WERI-Rb-1 (cell line): Measurements from ENCODE around the gene RERE.

Experiments
- DNase-seq: peaks from one replicate; pipeline ENCODE4 v3.0.0-alpha.2; 2020
- H3K27ac ChIP-seq: fragments of 250-450 bp; sonication (Bioruptor Pico); 2 replicates; pipeline ENCODE4 v1.5.1; 2020; ENCODE audit warnings: mild to moderate bottlenecking, moderate library complexity
- H3K27me3 ChIP-seq: fragments of 250-450 bp; sonication (Bioruptor Pico); 2 replicates; pipeline ENCODE4 v1.5.1; 2021; ENCODE audit warnings: mild to moderate bottlenecking, low read depth, moderate library complexity; ENCODE audit not compliant: insufficient read depth, severe bottlenecking
- H3K36me3 ChIP-seq: fragments of 250-450 bp; sonication (Bioruptor Pico); 2 replicates; pipeline ENCODE4 v1.5.1; 2020; ENCODE audit warnings: mild to moderate bottlenecking, moderate library complexity
- H3K4me3 ChIP-seq: 2 replicates; pipeline ENCODE4 v1.5.1; 2011; ENCODE audit warnings: low read depth, mild to moderate bottlenecking, control low read depth, low read length
- H3K9me3 ChIP-seq: fragments of 250-450 bp; sonication (Bioruptor Pico); 2 replicates; pipeline ENCODE4 v1.5.1; 2021; ENCODE audit warnings: mild to moderate bottlenecking, moderate library complexity; ENCODE audit not compliant: severe bottlenecking
- CTCF ChIP-seq: IDR thresholded peaks from 2 replicates; pipeline ENCODE4 v1.5.1; 2011; ENCODE audit warnings: low read depth, mild to moderate bottlenecking, control low read depth, inconsistent platforms, low read length

Gene RERE

GRCh38 chr1:8312235-8313218 is 504.9 kb downstream of the RERE start:
- TF ChIP-seq CTCF: no peak
- Histone ChIP-seq H3K4me3 (no peak overlapping the region), H3K9me3 (no peaks in the 10 kb centered on the region), H3K27me3 (no peaks in the 10 kb centered on the region), H3K36me3 (no peaks in the 10 kb centered on the region), H3K27ac (no peak overlapping the region)
- no peak for DNase-seq

- H3K9me3 ChIP-seq: no peaks in the 10 kb centered on the region
- no peak overlapping the region for H3K27ac ChIP-seq
- no peak overlapping the region for H3K4me3 ChIP-seq
- DNase-seq: no peak
- H3K36me3 ChIP-seq: no peaks in the 10 kb centered on the region
- no peak for TF ChIP-seq CTCF
- H3K27me3 ChIP-seq: no peaks in the 10 kb centered on the region
Observed at GRCh38 chr1:8311068-8311718, 506.2 kb downstream of the RERE start.

- H3K27ac ChIP-seq: no peak overlapping the region
- no peaks in the 10 kb centered on the region for H3K27me3 ChIP-seq
- DNase-seq: no peak
- no peak overlapping the region for H3K4me3 ChIP-seq
- no peaks in the 10 kb centered on the region for H3K36me3 ChIP-seq
- TF ChIP-seq CTCF: no peak
- no peaks in the 10 kb centered on the region for H3K9me3 ChIP-seq
Observed at GRCh38 chr1:8307628-8308027, 509.8 kb downstream of the RERE start.

GRCh38 chr1:8303876-8304275 is 513.6 kb downstream of the RERE start:
- Histone ChIP-seq H3K27ac (no peak overlapping the region), H3K36me3 (no peaks in the 10 kb centered on the region), H3K4me3 (no peak overlapping the region), H3K27me3 (no peaks in the 10 kb centered on the region), H3K9me3 (no peaks in the 10 kb centered on the region)
- TF ChIP-seq CTCF: no peak
- no peak for DNase-seq

- Histone ChIP-seq H3K27ac (no peak overlapping the region), H3K36me3 (no peaks in the 10 kb centered on the region), H3K9me3 (no peaks in the 10 kb centered on the region), H3K4me3 (no peak overlapping the region), H3K27me3 (no peaks in the 10 kb centered on the region)
- no peak for TF ChIP-seq CTCF
- no peak for DNase-seq
Observed at GRCh38 chr1:8303141-8303540, 514.3 kb downstream of the RERE start.
